Mesenchymal stem cell (in vitro differentiated cells and primary cell): ENCODE results near the gene ALG5.

Experiments used
- DNase-seq: peaks from one replicate; pipeline ENCODE4 v3.0.0-alpha.2; 2013
- H2AFZ ChIP-seq: one replicate; pipeline ENCODE4 v1.6.1; 2013; ENCODE audit warnings: low read depth, mild to moderate bottlenecking, control low read depth, inconsistent platforms, low read length, moderate library complexity
- H2AK5ac ChIP-seq: 2 replicates; pipeline ENCODE4 v1.6.1; 2013; ENCODE audit warnings: low read length, moderate library complexity, mild to moderate bottlenecking, inconsistent platforms; ENCODE audit not compliant: severe bottlenecking
- H2BK120ac ChIP-seq: one replicate; pipeline ENCODE4 v1.6.1; 2013; ENCODE audit warnings: low read depth, mild to moderate bottlenecking, inconsistent platforms, low read length, moderate library complexity
- H2BK12ac ChIP-seq, 2 experiments: one replicate each; pipeline ENCODE4 v1.6.1; 2013; ENCODE audit warnings: inconsistent platforms in 2 of 2, low read length in 2 of 2, mild to moderate bottlenecking in 2 of 2, moderate library complexity in 2 of 2, control low read depth in 1 of 2
- H2BK15ac ChIP-seq: one replicate; pipeline ENCODE4 v1.6.1; 2013; ENCODE audit warnings: mild to moderate bottlenecking, low read depth, inconsistent platforms; ENCODE audit not compliant: poor library complexity, severe bottlenecking
- H2BK5ac ChIP-seq: 2 replicates; pipeline ENCODE4 v1.6.1; 2013; ENCODE audit warnings: low read depth, mild to moderate bottlenecking, low read length, control low read depth, inconsistent platforms; ENCODE audit not compliant: poor library complexity, severe bottlenecking
- H3K14ac ChIP-seq, 2 experiments: one replicate each; pipeline ENCODE4 v1.6.1; 2013; ENCODE audit warnings: inconsistent platforms in 2 of 2, low read length in 2 of 2, control low read depth in 1 of 2, mild to moderate bottlenecking in 1 of 2, moderate library complexity in 1 of 2
- H3K18ac ChIP-seq, 2 experiments: one replicate each; pipeline ENCODE4 v1.6.1; 2013; ENCODE audit warnings: inconsistent platforms in 2 of 2, low read length in 2 of 2, control low read depth in 1 of 2, low read depth in 1 of 2, mild to moderate bottlenecking in 1 of 2
- H3K23ac ChIP-seq, 2 experiments: one replicate each; pipeline ENCODE4 v1.6.1; 2013; ENCODE audit warnings: inconsistent platforms in 2 of 2, low read length in 2 of 2, mild to moderate bottlenecking in 2 of 2, moderate library complexity in 2 of 2, control low read depth in 1 of 2
- H3K27ac ChIP-seq: 2 replicates; pipeline ENCODE4 v1.5.1; 2013; ENCODE audit warnings: mild to moderate bottlenecking, moderate library complexity, low read length, control low read depth, inconsistent platforms; ENCODE audit not compliant: poor library complexity, severe bottlenecking
- H3K27me3 ChIP-seq, 2 experiments: 2 replicates each; pipeline versions ENCODE4 v1.6.1 to v1.7.0; 2013; ENCODE audit warnings: low read length in 2 of 2, mild to moderate bottlenecking in 2 of 2, moderate library complexity in 2 of 2, control low read depth in 1 of 2, inconsistent platforms in 1 of 2; ENCODE audit not compliant: control insufficient read depth in 1 of 2, insufficient read depth in 1 of 2
- H3K36me3 ChIP-seq, 2 experiments: 2 replicates each; pipeline versions ENCODE4 v1.6.1 to v1.7.0; 2013; ENCODE audit warnings: low read length in 2 of 2, control low read depth in 1 of 2, inconsistent platforms in 1 of 2, low read depth in 1 of 2, mild to moderate bottlenecking in 1 of 2; ENCODE audit not compliant: insufficient read depth in 2 of 2, control insufficient read depth in 1 of 2
- H3K4ac ChIP-seq, 2 experiments: one replicate each; pipeline ENCODE4 v1.6.1; 2013; ENCODE audit warnings: inconsistent platforms in 2 of 2, low read length in 2 of 2, mild to moderate bottlenecking in 2 of 2, moderate library complexity in 2 of 2, control low read depth in 1 of 2, low read depth in 1 of 2
- H3K4me1 ChIP-seq: 2 replicates; pipeline ENCODE4 v1.6.1; 2013; ENCODE audit warnings: low read depth, low read length, control low read depth; ENCODE audit not compliant: control insufficient read depth, insufficient read depth
- H3K4me2 ChIP-seq: 2 replicates; pipeline ENCODE4 v1.6.1; 2013; ENCODE audit warnings: low read length, mild to moderate bottlenecking, inconsistent platforms; ENCODE audit not compliant: poor library complexity, severe bottlenecking
- H3K4me3 ChIP-seq, 2 experiments: 2 replicates each; pipeline versions ENCODE4 v1.5.1 to v1.7.0; 2013; ENCODE audit warnings: low read length in 2 of 2, mild to moderate bottlenecking in 2 of 2, control low read depth in 1 of 2, low read depth in 1 of 2; ENCODE audit not compliant: insufficient read depth in 1 of 2
- H3K79me1 ChIP-seq: replicated peaks from 2 replicates; pipeline ENCODE4 v1.6.1; 2013; ENCODE audit warnings: mild to moderate bottlenecking, control low read depth, low read length, inconsistent platforms; ENCODE audit not compliant: poor library complexity, severe bottlenecking
- H3K9ac ChIP-seq: 2 replicates; pipeline ENCODE4 v1.7.0; 2013; ENCODE audit warnings: mild to moderate bottlenecking, low read length, moderate library complexity
- H3K9me3 ChIP-seq: 2 replicates; pipeline ENCODE4 v1.7.0; 2013; ENCODE audit warnings: mild to moderate bottlenecking, low read length; ENCODE audit not compliant: control insufficient read depth
- H4K8ac ChIP-seq: one replicate; pipeline ENCODE4 v1.6.1; 2013; ENCODE audit warnings: inconsistent platforms, mild to moderate bottlenecking, low read length, moderate library complexity
- H4K91ac ChIP-seq: one replicate; pipeline ENCODE4 v1.6.1; 2013; ENCODE audit warnings: mild to moderate bottlenecking, low read length, inconsistent platforms
- WGBS: methylation state at CpG from one replicate; pipeline ENCODE4 v1.1.7; 2013; ENCODE audit warnings: mixed read lengths; 5-methylcytosine and 5-hydroxymethylcytosine counted together

ALG5 gene

DNA sequence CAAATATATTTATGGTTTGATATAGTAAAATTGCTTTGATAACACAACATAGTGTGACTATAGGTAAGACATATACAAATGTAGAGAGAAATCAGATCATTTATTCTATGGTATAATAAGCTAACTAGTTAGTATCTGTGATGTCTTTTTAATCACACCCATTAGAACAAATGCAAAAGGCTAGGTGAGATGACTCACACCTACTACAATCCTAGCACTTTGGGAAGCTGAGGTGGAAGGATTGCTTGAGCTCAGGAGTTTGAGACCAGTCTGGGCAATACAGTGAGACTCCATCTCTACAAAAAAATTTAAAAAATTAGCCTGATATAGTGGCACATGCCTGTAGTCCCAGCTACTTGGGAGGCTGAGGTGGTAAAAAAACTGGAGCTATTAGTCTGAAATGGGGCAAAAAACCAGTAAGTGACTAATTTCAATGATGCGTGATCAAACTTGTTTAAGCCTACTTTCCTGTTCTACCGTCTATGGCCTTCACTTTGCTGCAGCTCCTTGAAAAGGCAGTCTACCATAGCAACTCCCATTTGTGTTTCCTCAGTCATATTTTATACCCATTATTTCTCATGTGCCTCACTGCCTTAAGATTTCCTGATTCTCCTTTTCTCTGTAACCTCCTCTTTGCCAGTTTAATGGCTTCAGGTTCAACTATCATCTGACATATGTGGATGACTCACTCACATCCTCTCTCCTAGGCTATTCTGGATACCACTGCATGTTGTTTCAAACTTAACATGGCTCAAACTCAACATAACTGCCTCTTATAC lies 12.5 kb downstream of the ALG5 start:
- Histone ChIP-seq H4K91ac (no peak overlapping the region), H3K14ac (no peak overlapping the region), H3K4me1 (peaks cover 2% of the 10 kb centered on the region), H3K79me1 (peaks cover 25% of the 10 kb centered on the region), H2BK120ac (no peak overlapping the region), H3K18ac (no peak overlapping the region), H2AFZ (no peak overlapping the region), H3K36me3 (peaks cover 21 to 97% of the 10 kb centered on the region in 2 experiments), H2BK12ac (no peak overlapping the region), H4K8ac (no peak overlapping the region), H2BK5ac (no peak overlapping the region), H3K9me3 (no peaks in the 10 kb centered on the region), H3K4me3 (no peak overlapping the region), H3K4ac (no peak overlapping the region), H2AK5ac (no peak overlapping the region), H3K23ac (no peak overlapping the region), H3K4me2 (no peak overlapping the region), H3K27ac (no peak overlapping the region), H2BK15ac (no peak overlapping the region), H3K27me3 (no peaks in the 10 kb centered on the region), H3K9ac (no peak overlapping the region)
- peak; percentile 17 for DNase-seq
- 97% methylated on average over 2 of the region's 2 CpGs for WGBS

DNA sequence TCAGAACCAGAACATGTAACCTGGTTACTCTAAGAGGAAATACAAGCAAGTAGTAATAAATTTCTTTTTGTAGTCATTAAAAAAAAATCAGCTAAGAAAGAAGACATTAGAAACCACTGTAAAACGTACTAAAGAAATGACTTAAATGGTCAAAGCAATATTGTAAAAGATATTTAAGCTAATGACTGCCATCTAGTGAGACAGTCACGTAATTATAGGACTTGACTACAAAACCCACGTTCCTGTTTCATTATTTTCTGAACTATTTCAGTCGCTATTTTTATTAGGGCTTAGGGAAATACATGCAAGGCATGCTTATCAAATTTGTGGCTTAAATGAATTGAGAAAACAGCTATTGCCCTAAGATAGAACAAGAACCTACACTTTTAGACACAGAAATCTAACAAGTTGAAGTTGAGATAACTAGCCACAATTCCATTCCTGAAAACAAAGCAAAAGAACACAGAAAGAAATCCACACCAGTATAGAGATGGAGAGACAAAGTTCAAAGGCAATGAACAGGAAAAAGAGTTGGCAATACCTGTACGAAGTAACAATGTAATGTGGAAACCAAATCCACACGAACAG lies 17.9 kb downstream of the ALG5 start:
- Histone ChIP-seq H4K91ac (no peak overlapping the region), H3K18ac (no peak overlapping the region), H3K4ac (no peak overlapping the region), H3K9me3 (no peaks in the 10 kb centered on the region), H3K9ac (peak overlapping the region; percentile 44), H3K23ac (no peak overlapping the region), H2BK12ac (no peak overlapping the region), H2BK15ac (no peak overlapping the region), H4K8ac (no peak overlapping the region), H3K36me3 (peaks cover 25 to 59% of the 10 kb centered on the region in 2 experiments), H3K4me1 (peaks cover 5% of the 10 kb centered on the region), H2AK5ac (no peak overlapping the region), H2AFZ (no peak overlapping the region), H3K27me3 (no peaks in the 10 kb centered on the region), H2BK5ac (no peak overlapping the region), H3K14ac (no peak overlapping the region), H3K79me1 (peaks cover 18% of the 10 kb centered on the region), H3K4me2 (no peak overlapping the region), H2BK120ac (no peak overlapping the region), H3K4me3 (no peak overlapping the region), H3K27ac (no peak overlapping the region)
- 74% methylated on average over 3 of the region's 6 CpGs for WGBS
- peak; percentile 68 for DNase-seq

DNA sequence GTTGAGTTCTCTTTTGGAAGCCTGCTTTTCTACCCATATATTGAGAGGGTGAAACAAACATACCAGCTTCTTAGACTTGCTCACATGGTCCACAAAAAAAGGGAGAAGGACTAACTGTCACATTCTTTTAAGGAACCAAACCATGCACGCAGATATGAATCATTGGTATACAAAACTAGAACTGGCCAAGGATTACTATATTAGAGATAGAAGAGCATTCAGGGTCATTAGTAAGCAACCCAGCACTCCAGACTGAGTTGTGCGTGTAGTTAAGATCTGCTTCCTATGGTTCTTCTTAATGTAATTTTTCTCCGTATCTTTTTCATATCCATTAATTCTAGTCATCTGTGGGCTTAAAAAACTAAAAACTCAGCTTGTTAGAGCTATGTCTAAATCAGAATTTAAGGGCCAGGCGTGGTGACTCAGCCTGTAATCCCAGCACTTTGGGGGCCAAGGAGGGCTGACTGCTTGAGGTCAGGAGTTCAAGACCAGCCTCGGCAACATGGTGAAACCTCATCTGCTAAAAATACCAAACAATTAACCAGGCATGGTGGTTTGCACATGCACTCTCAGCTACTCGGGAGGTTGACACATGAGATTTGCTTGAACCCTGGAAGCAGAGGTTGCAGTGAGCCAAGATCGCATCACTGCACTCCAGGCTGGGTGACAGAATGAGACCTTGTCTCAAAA lies 19.6 kb downstream of the ALG5 start:
- Histone ChIP-seq H3K4ac (no peak overlapping the region), H3K14ac (no peak overlapping the region), H2BK15ac (no peak overlapping the region), H3K9me3 (peaks cover 8% of the 10 kb centered on the region), H3K18ac (no peak overlapping the region), H3K23ac (no peak overlapping the region), H2BK12ac (no peak overlapping the region), H2AFZ (no peak overlapping the region), H3K36me3 (peaks cover 30 to 55% of the 10 kb centered on the region in 2 experiments), H4K8ac (no peak overlapping the region), H4K91ac (no peak overlapping the region), H3K4me3 (no peak overlapping the region), H2AK5ac (no peak overlapping the region), H3K79me1 (peaks cover 22% of the 10 kb centered on the region), H2BK5ac (no peak overlapping the region), H3K27ac (no peak overlapping the region), H3K4me2 (no peak overlapping the region), H3K4me1 (peaks cover 5% of the 10 kb centered on the region), H2BK120ac (no peak overlapping the region), H3K27me3 (no peaks in the 10 kb centered on the region), H3K9ac (peak overlapping the region; percentile 14)
- WGBS: 85% methylated on average over 6 of the region's 7 CpGs
- peak; percentile 36 for DNase-seq

DNA sequence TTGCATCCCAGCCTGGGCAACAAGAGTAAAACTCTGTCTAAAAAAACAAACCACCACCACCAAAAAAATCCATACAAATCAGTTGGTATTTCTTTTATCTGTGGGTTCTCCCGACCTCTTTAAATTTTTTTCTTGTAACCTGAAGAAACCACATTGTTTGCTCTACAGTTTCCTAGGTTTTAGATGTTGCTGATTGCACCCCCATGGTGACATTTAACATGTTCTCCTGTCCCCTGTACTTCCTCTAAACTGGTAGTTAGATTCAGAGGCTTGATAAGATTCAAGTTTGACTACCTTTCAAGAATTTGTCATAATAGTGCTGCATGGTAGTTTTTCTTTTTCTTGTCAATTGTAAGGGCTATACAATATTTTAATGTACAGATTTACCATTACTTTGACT lies 24.0 kb downstream of the ALG5 start:
- H2BK120ac ChIP-seq: no peak overlapping the region
- no peak overlapping the region for H4K8ac ChIP-seq
- no peak overlapping the region for H2BK12ac ChIP-seq
- no peak overlapping the region for H2AK5ac ChIP-seq
- no peak overlapping the region for H3K18ac ChIP-seq
- H3K4me2 ChIP-seq: no peak overlapping the region
- no peak overlapping the region for H2BK15ac ChIP-seq
- no peaks in the 10 kb centered on the region for H3K27me3 ChIP-seq
- H3K9ac ChIP-seq: no peak overlapping the region
- H3K4me1 ChIP-seq: peaks cover 4% of the 10 kb centered on the region
- no peak overlapping the region for H2AFZ ChIP-seq
- peaks cover 29 to 57% of the 10 kb centered on the region in 2 experiments for H3K36me3 ChIP-seq
- H3K9me3 ChIP-seq: peaks cover 8% of the 10 kb centered on the region
- WGBS: 100% methylated on average over 1 of the region's 1 CpG
- H4K91ac ChIP-seq: no peak overlapping the region
- H3K27ac ChIP-seq: no peak overlapping the region
- H3K4me3 ChIP-seq: no peak overlapping the region
- H3K14ac ChIP-seq: no peak overlapping the region
- H3K79me1 ChIP-seq: peaks cover 15% of the 10 kb centered on the region
- H3K23ac ChIP-seq: no peak overlapping the region
- no peak for DNase-seq
- no peak overlapping the region for H3K4ac ChIP-seq
- H2BK5ac ChIP-seq: no peak overlapping the region
